ENCODE data around the gene SPATA31E1.

DNA sequence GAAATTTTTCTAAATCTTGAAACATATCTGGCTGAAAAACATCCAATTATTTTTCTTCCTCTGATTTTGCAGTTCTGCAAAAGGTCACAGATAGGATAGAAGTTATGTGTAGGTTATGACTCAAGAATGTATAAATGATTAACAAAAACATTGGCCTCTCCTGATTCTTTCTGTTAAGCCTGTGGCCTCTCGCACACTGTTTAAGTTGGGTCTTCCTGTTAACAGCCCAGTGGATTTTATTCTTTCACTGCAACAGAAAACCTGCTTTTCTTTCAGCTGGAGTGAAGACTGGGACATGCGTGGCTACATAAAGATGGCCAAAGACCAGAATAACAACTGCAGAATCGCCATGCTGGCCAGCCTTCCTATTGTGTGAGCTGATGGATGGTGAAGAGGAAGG, 17.1 kb upstream of the SPATA31E1 start:
- TF ChIP-seq, protein P1, sequence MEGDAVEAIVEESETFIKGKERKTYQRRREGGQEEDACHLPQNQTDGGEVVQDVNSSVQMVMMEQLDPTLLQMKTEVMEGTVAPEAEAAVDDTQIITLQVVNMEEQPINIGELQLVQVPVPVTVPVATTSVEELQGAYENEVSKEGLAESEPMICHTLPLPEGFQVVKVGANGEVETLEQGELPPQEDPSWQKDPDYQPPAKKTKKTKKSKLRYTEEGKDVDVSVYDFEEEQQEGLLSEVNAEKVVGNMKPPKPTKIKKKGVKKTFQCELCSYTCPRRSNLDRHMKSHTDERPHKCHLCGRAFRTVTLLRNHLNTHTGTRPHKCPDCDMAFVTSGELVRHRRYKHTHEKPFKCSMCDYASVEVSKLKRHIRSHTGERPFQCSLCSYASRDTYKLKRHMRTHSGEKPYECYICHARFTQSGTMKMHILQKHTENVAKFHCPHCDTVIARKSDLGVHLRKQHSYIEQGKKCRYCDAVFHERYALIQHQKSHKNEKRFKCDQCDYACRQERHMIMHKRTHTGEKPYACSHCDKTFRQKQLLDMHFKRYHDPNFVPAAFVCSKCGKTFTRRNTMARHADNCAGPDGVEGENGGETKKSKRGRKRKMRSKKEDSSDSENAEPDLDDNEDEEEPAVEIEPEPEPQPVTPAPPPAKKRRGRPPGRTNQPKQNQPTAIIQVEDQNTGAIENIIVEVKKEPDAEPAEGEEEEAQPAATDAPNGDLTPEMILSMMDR (IDR thresholded peaks at IDR 0.05), result no peak
- no peak for TF ChIP-seq POLR2A (IDR thresholded peaks at IDR 0.05)
